AG04449 (cell line): Measurements from ENCODE around the gene DTNBP1.

Experiments used
- CTCF ChIA-PET: fragments of 350-600 bp; formaldehyde crosslinking; extraction: SDS; loops from one replicate; lab custom pipeline; 2021; ENCODE audit warnings: antibody characterized with exemption; lab: Yijun Ruan, JAX
- POLR2A ChIA-PET: fragments of 400-600, 350-600 bp; formaldehyde crosslinking; extraction: SDS; loops from one replicate; lab custom pipeline; 2020; ENCODE audit warnings: antibody characterized with exemption, inconsistent platforms; lab: Yijun Ruan, JAX
- DNase-seq: peaks from one replicate; pipeline ENCODE4 v3.0.0-alpha.2; 2010; ENCODE audit warnings: low read depth, low spot score
- H3K4me3 ChIP-seq: 2 replicates; pipeline ENCODE4 v1.5.1; 2011; ENCODE audit warnings: low read depth, mild to moderate bottlenecking, control low read depth, low read length
- CTCF ChIP-seq: IDR thresholded peaks from one replicate; pipeline ENCODE4 v1.5.1; 2011; ENCODE audit warnings: mild to moderate bottlenecking, moderate library complexity, low read length, control low read depth, inconsistent platforms; ENCODE audit not compliant: insufficient read depth; ENCODE audit errors: missing control alignments

DTNBP1 gene

GRCh38 chr6:15623276-15624116 lies 39.3 kb downstream of the DTNBP1 start:
- DNase-seq, result no peak
- no peak overlapping the region for H3K4me3 ChIP-seq
- peak; percentile 11 for TF ChIP-seq CTCF
- CTCF ChIA-PET, result interaction anchor here (0.7 to 7.4 kb wide), 29 partner anchors 8 to 1554 kb away, joined by 3 to 55 read pairs (median 4); no protein-coding TSS in a partner anchor
- POLR2A ChIA-PET, result no interaction called here

GRCh38 chr6:15622045-15622740 lies 40.6 kb downstream of the DTNBP1 start:
- ChIA-PET POLR2A (no interaction called here), CTCF (interaction anchor here (0.7 to 7.4 kb wide), 19 partner anchors 8 to 1682 kb away, joined by 3 to 55 read pairs (median 4); no protein-coding TSS in a partner anchor)
- no peak for DNase-seq
- TF ChIP-seq CTCF, result no peak
- H3K4me3 ChIP-seq, result no peak overlapping the region

GRCh38 chr6:15621203-15622044 lies 41.4 kb downstream of the DTNBP1 start:
- CTCF ChIA-PET, result interaction anchor here (0.7 to 7.4 kb wide), 8 partner anchors 7 to 1681 kb away, joined by 3 to 55 read pairs (median 8); no protein-coding TSS in a partner anchor
- TF ChIP-seq CTCF, result no peak
- POLR2A ChIA-PET, result no interaction called here
- no peak overlapping the region for H3K4me3 ChIP-seq
- DNase-seq, result no peak

- CTCF ChIA-PET, result interaction anchor here (2.8 to 7.4 kb wide), 3 partner anchors 10 to 1491 kb away, joined by 8 to 44 read pairs (median 9); no protein-coding TSS in a partner anchor
- no peak for DNase-seq
- H3K4me3 ChIP-seq, result no peak overlapping the region
- no peak for TF ChIP-seq CTCF
- POLR2A ChIA-PET, result interaction anchor here (0.5 kb wide), 1 partner anchor 595 kb away, joined by 3 read pairs; no protein-coding TSS in a partner anchor
These were observed 42.2 kb downstream of the DTNBP1 start for GRCh38 chr6:15620611-15621010.

- ChIA-PET CTCF (interaction anchor here (2.9 to 7.4 kb wide), 2 partner anchors 9 to 1490 kb away, joined by 9 to 44 read pairs; no protein-coding TSS in a partner anchor), POLR2A (no interaction called here)
- no peak for TF ChIP-seq CTCF
These were observed 43.5 kb downstream of the DTNBP1 start for GRCh38 chr6:15619330-15619729.

More at GRCh38 chr6:15619330-15619729, 43.5 kb downstream of the DTNBP1 start:
- no peak overlapping the region for H3K4me3 ChIP-seq
- no peak for DNase-seq
